NCI-H2227 (cell line): Measurements from ENCODE around the gene PRLR.
"Not testable (repeated sequence)": the region's sequence is repeated elsewhere in the genome, so short reads cannot be mapped to it uniquely, and the experiment has no call there.

Experiments
- DNase-seq: peaks from one replicate; lab custom pipeline; 2025; ENCODE audit not compliant: unreplicated experiment; lab: John Stamatoyannopoulos, UW

The PRLR gene

DNA sequence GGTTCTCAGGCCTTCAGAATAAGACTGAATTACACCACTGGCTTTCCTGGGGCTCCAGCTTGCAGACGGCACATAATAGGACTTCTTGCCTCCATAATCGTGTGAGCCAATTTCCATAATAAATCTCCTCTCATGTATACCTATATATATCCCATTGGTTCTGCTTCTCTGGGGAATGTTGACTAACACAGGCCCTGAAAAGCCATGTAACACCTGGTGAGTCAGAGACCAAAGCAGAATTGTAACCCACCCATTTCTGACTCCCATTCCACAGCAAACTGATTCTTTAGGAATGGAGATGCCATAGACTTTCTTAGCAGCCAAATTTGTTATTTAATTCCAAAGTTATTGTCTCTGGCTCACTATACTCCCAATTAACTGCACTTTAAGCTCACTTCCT lies 97.1 kb downstream of the PRLR start:
- no peak for DNase-seq

DNA sequence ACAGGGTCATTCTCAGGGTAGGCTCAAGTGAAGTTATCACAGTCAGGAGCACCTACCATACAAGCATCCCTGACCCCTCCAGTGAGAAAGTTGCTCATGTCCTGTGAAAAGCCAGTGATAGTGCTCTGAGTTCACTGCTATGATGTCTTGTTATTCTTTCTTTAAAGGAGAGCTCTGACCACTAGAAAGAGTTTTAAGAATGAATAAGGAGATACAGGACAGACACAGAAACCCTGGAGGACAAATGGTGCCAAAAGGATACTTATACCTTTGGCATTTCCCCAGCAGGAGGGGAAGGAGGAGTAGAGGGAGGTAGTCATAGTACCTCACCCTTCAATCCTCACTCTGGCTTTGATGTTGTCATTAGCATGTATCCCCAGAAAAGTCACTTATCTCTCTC lies 98.6 kb downstream of the PRLR start:
- DNase-seq = no peak

DNA sequence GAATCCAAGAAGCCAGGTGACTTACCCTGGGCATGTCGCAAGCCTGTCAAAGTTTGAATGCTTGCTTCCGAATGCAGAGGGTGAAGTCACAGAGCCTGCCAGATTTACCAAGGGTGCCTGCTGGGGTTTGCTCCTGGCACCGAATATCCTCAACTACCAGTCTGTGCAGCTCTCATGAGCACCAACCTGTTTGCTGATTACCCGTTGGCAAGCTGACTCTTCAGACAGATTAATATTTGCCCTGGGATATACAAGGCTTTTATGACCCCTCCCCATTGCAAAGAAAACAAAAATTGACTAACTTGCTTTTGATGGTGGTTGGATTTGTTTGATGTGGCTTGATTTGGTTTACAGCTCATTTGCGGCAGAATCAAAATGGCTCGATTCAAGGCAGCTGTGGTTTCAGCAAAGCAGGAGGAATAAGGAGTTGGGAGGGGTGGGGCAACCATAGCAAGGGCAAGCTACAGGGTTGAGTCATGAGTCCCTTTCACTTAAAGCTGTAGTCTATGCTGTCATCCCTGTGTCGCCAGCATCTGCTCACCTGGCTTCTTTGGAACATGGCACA lies 100.3 kb downstream of the PRLR start:
- DNase-seq = no peak

DNA sequence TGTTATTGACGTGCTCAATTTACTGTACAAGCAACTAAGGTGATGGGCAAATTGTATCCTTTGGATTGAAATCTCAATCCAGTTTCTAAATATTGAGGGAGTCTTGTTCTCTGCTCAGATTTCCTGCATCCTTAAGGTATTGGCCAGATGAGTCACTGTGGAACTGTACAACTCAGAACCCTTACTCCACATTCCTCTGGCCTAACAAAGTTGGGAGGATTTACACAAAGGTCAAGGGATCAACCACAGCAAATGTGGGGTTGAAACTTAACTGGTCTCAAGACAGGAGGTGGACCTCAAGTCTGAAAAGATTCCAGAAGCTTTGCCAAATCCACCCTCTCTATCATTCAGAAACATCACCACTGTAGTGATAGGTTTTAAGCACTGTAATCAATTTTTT lies 101.0 kb downstream of the PRLR start:
- DNase-seq = no peak

DNA sequence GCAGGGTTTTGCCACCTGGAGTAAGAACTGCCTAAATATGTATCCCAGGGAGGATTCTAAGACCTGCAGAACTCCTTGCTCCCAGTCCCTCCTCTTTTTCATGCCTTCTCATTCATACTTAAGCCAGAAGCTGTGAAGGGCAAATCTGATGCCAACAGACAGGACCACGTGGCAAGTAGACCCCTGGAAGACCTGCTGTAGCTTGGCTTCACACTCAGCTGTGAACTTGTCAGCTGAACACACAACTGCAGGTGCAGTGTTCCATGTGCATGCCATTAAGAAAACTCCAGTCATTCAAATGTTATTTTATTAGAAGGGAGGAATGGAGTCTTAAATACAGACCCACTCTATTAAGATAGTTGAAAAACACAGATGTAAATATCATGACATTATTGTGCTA lies 103.3 kb downstream of the PRLR start:
- DNase-seq = no peak

DNA sequence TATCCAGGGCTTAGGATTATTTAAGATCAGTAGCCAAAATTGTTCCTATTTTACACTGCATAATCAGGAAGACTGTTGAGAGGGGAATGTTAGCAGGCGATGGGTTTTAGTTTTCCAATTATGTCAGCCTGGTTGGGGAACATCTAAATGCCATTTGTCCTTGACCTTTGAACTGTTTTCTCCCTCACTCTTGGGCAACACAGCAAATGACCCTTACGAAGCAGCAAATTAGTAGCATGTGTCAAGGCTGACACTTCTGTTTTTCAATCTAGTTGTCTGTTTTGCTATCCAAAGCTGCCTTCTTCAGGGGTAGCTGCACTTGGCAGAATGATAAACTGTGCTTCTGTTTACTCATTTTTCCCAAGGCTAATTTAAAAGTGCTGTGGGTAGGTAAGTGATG lies 104.5 kb downstream of the PRLR start:
- DNase-seq = no peak

DNA sequence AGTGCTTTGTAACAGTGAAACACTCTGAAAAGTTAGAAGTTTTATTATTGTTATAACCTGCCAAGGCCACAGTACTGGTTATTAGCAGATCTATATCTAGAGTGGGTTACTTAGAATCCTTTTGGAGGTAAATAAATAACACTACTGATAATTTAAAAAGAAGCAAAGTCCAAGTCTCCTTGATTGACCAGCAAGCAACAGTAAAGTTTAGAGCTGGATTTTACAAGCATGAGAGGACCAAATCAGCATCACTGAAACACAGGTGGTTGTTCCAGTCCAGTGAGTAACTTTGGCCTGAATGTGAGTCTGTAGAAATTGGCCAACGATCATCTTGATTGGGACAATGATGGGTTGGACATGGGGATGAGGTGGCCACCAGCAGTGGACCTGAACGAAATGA lies 105.4 kb downstream of the PRLR start:
- no peak for DNase-seq

DNA sequence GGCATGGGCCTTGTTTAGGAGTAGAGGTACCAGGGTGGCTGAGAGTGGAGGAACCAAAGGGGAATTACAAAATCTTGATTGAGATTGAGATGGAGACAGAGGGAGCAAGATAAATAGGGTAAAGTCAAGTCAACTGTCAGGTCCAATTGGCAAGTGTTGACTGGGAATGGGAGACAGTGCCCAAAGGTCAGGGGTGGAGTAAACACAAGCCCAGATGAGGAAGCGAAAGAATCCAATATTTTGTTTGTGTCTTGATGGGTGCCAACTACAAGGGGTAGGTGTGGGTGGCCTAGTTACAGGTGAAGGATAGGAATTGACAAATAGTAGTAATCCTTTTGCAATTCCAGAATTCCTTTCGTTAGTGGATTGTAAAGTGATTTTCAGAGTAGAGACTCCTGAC lies 107.5 kb downstream of the PRLR start:
- DNase-seq = no peak

DNA sequence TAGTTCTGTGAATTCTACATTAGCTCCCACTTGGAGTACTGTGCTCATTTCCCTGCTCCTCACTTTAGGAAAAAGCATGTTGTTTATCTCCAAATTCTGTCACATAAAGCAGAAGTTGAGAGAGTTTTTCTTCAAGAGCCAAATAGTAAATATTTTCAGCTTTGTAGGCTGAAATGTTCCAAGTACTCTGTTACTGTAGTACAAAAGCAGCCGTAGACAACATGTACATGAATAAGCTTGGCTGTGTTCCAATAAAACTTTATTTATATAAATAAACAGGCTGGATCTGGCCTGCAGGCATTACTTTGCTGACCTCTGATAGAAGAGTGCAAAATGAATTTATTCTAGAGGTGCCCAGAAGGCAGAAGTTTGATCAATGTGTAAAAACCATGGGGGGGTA lies 109.6 kb downstream of the PRLR start:
- no peak for DNase-seq

DNA sequence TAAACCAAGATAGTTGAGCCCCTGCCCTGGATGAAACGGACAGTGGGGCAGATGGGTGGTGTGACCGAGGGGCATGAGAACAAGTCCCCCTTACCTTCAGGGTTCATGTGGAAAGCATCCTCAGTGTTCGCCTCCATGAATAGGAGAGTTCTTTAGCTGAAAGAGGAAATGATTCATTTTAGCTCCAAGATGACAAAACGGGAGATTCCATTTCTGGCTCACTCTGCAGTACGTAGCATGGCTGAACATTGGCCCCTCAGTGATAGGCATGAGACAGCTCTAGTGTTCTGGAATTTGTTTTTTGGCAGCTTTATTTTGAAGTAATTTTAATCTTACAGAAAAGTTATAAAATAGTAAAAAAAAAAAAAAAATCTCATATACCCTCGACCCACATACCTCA lies 112.3 kb downstream of the PRLR start:
- no peak for DNase-seq

DNA sequence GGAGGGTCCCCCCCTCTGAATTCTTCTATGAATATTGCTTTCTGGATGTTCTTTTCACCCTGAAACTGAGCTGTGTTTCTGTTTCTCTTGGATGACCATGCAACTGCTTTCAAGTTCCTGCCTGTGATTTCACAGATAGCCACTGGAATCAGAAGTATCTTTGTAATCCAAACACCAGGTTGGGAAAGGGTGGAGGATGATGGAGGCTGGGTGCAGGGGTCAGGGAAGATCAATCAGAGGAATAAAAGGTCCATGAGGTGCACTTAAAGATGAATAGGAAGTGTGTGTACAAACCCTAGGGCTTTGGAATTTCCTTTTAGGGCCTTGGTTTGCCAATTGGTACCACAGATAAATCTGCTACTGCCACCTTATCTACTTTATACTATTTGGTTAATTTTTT lies 114.4 kb downstream of the PRLR start:
- DNase-seq = no peak

DNA sequence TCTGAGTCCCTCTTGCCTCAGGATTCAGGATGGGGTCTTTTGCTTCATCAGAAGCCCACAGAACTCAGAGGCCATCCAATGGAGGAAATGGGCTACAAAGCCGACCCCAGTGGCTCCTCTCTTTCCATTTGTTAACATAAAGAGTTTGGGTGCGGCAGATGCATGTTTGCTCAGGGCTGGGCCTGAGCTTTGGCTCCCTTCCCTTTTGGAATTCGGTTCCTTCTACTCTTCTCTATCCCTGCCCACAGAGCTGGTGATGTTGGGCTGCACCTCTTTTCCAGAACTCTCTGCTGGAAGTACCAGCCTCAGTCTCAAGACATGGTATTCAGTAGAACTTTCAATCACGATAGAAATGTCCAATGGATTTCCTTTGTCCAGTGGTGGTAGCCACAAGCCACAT lies 115.6 kb downstream of the PRLR start:
- no peak for DNase-seq

DNA sequence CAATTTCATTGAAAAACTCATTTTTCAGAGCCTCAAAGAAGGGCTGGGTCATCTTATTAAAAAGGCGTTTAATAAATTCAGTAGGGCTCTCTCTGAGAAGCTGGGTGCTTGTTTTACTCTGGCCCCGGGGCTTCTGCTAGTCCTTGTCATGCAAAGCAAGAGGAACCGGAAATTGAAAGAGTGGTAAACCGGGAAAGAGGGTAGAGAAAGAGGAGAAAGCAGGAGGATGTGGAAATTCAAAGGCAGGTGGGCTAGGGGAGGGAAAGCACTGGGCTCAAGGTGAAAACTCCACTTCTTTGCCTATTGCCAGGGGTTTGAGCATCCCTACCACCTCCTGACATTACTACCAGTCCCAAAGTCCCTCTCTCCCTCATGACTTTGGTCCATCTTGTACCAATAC lies 118.0 kb downstream of the PRLR start:
- no peak for DNase-seq

DNA sequence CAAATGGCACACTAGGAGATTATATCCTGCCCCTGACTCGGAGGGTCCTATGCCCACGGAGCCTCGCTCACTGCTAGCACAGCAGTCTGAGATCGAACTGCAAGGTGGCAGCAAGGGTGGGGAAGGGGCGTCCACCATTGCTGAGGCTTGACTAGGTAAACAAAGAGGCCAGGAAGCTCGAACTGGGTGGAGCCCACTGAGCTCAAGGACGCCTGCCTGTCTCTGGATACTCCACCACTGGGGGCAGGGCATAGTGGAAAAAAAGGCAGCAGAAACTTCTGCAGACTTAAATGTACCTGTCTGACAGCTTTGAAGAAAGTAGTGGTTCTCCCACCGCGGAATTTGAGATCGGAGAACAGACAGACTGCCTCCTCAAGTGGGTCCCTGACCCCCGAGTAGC lies 125.7 kb downstream of the PRLR start:
- not testable (repeated sequence) for DNase-seq

DNA sequence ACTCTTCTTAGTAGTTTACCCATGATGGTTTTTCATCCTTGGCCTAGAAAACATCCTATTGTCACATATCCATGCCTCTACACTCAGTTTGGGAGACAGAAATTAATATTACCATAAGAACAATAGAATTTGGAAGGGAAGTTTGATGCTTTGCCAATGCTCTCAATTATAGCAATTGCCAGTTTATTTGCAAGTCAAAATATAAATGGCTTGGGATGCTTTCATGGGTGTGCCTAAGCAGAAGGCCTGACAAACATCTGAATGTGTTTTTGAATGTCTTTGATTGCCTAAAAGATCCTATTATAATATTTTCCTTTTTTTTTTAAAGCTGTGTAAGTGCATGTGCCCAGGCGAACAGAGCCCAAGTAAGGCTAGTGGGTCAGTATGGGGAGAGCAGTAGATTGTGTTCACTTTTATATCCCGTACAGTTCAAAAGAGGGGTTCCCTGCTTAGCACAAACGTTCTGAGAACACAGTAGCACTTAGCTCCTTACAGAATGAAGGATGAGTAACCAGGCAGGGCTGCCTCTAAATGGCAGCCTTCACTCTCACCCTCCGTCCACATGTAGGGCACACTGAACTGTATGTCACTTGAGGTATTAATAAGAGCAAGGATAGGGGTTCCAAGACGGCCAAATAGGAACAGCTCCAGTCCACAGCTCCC lies 126.5 kb downstream of the PRLR start:
- DNase-seq = no peak

DNA sequence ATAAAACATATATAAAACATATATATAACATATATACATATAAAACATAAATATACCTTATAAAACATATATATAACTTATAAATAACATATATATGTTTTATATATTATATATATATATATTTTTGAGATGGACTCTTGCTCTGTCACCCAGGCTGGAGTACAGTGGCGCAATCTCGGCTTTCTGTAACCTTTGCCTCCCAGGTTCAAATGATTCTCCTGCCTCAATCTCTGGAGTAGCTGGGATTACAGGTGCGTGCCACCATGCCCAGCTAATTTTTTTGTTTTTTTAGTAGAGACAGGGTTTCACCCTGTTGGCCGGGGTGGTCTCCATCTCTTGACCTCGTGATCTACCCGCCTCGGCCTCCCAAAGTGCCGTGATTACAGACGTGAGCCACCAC lies 128.6 kb downstream of the PRLR start:
- not testable (repeated sequence) for DNase-seq

DNA sequence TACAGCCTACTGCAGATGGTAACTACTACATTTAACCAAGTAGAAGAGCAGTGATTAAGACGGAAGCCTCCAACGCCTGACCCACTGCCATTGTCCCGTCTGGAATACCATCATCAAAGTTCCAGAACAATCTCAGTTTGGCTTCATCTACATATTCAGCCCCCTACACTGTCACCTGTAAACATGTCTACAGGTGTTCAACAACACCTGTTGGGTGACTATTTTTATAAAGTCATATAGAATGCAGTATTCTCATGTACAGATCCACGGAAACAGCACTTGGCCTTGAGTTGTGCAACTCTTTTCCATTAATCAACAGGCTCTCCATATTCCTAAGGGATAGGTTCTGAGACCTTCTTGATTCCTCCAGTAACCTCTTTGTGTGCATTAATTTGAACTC lies 129.3 kb downstream of the PRLR start:
- DNase-seq = no peak

DNA sequence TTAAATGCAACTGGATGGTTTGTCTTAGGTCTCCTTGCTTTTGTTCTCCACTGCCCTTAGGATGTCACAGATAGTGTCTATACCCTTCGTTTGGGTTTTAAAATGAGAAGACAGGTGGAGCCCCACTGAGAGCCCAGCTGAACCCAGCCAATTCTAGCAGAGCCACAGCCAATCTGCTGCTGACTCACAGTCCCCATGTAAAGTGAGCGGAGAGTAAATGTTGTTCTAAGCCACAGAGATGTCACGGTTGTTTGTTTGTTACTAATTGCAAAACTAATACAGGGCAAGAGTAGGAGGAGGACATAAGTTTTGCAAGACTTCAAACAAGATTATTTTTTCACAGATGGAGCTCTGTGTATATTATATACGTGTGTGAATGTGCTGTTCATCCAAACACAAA lies 132.1 kb downstream of the PRLR start:
- no peak for DNase-seq

DNA sequence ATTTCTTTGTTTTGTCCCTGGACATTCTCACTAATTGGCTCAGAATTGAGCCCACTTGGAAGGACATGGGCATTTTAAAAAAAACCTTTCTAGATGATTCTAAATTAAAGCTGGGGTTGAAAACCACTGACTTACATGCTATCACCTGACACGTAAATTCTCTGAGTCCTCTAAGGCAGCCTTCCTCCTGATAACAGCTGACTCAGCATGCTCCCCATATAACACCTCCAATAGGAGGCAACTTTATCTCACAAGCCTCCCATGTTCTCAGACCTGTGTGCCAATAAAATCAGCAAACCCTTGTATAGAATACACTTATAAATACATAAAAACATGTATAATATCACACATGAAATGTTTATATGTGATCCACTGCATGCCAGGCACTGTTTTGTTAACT lies 133.4 kb downstream of the PRLR start:
- DNase-seq = no peak

DNA sequence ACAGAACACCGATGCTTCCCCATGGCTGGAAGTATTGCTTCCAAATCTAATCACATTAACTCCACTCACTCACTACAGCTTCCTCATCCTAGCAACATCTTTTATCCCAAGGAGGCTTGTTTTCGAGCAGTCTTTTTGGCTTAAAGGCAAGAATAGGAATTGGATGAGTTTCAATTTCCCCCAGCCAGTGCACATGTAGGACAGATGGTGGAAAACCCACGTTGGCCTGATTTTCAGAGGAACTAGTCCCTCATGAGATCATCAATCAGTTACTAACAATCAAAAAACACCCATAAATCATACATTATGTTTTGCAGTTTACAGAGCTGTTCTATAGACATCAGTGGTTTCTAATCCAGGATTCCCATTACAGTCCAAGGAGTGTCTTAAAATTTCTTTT lies 134.1 kb downstream of the PRLR start:
- DNase-seq = no peak

DNA sequence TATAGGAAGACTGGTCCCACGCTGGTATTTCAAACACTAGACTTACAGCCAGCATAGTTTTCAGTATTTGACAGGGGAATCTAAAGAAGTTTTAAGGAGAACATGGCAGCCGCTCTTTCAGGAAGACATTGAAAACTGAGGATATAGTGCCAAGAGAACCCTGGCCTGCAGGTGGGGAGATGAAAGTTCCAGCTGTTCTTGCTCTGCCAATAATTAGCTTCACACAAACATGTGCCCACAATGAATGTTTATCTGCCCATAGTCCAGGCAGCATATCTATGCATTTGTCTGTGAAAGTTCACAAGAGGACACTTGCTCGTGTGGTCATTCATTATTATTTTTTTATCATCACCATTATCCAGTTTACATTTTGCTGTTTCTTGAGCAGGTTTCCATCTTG lies 134.9 kb downstream of the PRLR start:
- DNase-seq = no peak

DNA sequence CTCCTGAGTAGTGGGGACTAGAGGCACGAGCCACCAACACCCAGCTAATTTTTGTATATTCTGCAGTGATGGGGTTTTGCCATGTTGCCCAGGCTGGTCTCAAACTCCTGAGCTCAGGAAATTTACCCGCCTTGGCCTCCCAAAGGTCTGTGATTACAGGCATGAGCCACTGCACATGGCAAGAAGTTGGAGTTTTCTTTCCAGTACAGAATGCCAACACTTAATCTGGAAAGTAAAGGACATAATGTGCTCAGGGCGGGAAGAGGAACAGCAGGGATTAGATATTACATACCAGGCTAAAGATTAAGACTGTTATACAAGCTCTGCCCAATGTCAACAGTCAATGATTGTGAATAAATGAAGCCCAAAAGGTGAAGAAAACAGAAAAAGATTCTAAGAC lies 135.3 kb downstream of the PRLR start:
- DNase-seq = no peak

DNA sequence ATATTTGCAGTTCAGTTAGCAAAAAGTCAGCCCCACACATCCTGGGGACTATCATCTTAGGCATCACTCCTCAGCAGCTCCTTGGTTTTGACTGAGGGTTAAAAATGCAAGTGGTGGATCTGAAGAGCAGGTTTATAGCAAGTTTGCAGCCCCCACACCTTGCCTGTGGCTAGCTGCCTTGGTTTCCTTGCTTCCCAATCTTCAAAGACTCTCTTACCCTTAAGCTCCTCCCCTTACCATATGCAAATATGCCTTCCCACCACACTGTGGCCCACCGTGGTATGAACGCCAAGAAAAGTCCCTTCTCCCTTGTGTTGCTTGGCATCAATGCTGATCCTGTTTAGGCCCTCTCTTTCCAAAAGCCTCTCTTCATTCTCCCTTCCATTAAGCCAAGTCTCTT lies 137.6 kb downstream of the PRLR start:
- DNase-seq = no peak
